HG03342 (cell line): Measurements from ENCODE around the gene SLC35B2.

Experiments
- ATAC-seq: cut with Tn5 transposase; IDR thresholded peaks from one replicate; pipeline ENCODE4 v1.9.1; 2021; ENCODE audit warnings: mild to moderate bottlenecking, moderate library complexity; ENCODE audit not compliant: unreplicated experiment

The SLC35B2 gene

DNA sequence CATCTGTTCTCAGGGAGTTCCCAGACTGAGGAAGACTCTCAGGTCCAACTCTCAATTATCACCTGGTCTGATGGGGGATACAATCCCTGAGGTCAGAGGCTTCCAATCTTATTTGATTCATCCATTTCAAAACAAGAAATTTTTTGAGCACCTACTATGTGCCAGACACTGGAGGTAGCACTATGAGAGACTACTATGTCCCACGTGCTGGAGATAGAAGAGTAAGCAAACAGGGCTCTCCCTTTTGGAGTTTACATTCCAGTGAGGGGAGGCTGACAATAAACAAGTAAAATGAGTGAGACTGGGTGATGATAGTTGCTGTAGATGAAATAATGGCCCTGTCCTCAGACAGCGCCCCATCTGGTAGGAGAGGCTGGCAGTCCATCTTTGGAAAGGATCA is 29.4 kb upstream of the SLC35B2 start:
- no peak for ATAC-seq

DNA sequence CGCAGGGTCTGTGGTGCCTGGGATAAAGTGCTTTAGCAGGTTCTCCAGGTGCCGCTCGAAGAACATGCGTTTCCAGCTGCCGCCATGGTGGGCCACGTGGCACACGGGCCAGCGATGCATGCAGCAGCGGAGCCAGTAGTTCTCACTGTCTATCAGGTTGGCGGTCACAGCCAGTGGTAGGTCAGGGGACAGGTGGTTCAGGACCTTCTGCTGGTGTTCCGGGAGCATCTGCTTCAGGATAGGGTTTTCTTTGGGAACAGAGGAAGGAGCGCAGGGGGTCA is 28.9 kb upstream of the SLC35B2 start:
- ATAC-seq: no peak

DNA sequence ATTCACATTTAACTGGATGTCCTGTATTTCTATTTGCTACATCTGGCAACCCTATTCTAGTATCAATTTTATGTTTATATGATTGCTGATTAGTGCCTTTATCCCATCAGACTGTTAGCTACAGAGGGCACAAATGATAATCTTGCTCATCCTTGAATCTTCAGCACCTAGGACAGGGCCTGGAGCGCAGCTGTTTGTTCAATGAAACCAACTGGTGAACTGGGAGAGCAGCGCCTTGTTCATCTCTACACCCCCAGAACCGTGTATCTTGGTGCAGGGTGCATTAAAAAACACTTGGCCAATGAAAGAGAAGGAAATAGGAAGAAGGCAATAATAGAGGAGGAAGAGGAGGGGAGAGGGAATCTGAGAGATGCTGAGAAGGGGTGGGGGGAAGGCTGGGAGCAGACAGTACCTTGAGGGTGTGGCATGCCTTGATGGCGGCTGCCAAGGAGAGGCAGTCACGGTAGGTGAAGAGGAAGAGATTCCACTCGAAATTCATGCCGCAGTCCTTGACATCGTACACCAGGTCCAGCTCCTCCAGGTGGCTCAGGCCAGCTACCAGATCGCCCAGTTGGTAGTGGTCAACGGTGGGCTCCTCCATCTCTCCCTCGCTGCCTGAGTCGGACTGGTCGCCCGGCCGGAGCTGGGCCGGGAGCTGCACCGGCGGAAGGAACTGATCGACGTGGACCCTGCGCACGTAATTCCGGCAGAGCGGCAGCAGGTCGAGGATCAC is 28.4 kb upstream of the SLC35B2 start:
- ATAC-seq: no peak

DNA sequence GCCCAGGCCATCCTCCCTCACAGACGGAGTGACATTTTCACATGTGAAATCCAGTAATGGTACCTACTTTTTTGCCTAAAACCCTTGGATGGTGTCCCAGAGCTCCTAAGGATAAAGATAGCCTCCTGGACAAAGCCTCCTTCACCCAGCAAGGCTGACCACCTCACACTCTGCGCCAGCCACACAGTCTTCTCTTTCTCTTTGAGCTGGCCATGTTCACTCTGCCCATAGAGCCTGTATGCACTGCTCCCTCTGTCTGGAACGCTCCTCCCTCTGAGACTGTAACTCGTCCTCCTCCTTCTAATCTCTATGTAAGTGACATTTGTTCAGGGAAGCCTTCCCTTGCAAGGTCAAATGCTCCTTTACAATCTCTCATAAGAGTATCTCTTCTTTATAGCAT is 27.5 kb upstream of the SLC35B2 start:
- no peak for ATAC-seq

DNA sequence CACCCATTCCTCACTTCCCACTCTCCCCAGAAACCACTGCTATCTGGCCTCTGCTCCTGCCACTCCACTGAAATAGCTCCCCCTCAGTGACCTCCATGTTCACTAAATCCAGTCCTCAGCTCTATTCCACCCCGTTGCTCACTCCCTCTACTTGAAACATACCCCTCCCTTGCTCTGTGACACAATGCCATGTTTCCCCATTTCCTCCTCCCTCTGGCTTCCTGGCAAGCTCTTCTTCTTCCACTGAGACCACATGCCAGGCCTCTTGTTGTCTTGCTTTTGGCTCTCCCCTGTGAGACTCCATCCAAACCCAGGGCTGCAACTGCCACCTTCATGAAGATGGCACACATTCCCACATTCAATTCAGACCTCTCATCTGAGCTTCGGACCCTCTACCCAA is 26.8 kb upstream of the SLC35B2 start:
- no peak for ATAC-seq

DNA sequence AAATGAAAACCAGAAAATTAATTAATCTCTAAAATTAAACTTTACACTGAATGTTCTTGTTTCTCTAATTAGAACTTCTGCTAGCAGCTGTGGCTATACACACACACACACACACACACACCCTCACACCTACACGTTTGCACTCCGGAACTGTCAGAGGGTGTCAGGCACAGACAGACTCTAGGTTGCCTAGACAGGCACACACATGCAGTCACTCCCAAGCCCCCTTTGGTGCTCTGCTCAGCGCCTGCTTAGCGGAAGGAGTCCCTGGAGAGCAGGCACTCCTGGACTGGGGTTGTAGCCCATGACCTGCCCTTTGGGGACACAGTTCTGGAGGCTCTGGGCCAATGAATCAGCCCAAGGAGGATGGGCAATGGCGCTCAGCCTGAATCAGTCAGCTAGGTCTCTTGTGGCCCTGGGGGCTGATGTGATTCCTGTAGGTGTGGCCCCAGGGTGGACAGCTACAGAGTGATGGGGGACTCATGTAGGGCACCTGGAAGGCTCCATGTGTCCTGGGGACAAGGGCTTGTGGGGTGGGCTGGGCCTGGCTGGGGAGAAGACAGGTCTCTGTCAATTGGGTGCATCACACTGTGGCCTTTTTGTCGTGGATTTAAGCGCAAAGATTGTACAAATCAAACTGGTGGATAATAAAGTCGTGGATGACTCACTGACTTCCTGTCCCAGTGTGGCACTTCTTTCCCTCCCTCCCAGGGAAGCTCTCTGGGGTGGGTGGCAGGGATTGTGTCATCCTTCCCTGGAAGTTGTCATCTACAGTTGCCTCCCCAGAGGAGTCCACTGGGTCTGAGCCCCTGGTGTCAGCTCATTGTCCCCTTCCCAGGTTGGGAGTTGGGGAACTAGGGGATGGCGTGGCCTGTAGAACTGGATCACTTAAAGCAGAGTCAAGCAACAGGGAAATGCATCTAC is 21.7 kb upstream of the SLC35B2 start:
- no peak for ATAC-seq

DNA sequence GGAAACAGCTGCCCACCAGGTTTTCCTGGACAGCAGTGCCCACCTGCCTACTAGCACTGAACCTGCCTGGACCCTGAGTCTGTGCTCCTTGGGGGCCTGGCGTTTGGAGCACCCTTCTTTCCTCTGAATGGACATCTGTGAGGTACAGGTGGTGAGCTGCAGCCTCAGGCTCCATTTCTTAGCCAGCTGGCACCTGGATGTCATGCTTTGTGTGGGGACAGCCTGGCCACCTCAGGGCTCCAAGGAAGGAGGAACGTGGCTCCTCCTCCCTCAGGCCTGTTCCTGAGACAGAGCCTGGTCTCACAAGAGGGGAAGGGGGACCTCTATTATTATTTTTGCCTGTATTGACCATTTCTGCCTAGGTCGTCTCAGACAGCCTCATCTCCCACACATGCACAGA is 21.0 kb upstream of the SLC35B2 start:
- ATAC-seq: no peak

DNA sequence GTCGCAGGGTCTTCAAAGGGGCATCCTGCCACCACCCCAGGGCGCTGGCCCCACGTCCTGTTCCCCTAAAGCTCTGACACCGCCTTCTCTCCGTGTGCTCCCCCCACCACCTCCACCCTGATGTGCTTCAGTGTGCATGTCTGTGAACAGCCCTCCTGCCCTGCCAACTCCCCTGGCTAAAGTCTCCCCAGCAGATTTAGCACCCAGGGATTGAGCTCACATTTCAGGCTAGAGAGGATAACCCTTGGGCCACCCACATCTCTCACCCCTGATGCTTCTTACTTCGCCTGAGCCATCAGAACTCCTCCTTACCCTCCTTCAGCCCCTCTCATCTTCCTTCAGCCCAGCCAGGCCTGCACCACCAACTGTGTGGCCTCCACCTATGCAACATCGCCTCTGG is 20.4 kb upstream of the SLC35B2 start:
- ATAC-seq: no peak

DNA sequence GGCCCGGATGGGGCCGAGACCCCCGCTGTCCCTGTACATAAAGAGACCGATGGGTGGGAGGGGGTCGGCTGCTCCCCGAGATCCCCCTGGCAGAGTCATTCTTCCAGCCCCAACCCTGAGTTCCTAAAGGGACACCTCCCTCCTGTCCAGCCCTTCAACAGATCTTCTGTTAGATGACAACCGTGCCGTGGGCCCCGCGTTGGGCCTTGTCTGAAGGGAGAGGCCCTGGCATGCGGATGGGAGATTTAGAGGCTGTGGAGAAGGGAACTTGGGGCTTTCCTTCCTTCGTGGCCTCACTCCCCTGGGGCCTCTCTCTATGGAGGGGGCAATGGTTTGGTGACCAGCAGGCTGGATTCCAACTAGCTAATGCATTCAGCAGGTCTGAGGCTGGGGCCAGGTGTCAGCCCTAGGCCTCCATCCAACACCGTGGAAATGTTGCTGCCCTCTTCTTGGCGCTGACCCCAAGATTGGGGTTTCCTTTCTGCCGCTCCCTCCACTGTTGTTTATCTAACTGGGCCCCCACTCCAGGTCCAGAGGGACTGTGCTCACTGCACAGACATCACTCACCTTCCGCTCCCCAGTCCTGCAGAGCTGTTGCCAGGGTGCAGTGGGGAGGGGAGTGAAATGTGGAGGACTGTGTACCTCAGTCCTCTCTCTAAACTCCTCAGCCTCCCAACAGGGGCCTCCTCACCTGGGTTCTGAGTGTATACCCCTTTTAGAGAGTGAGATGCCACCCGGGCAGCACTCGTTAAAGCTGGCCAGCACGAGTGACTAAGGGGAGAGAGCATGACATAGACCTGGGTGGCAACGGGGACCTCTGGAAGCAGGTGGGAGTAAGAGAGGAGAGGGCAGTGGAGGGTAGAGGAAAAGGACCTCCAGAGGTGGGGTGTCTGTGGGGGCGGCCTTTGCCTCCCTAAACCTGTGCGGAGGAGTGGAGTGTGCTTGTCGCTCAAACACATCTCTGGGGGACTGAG is 19.6 kb upstream of the SLC35B2 start:
- no peak for ATAC-seq

DNA sequence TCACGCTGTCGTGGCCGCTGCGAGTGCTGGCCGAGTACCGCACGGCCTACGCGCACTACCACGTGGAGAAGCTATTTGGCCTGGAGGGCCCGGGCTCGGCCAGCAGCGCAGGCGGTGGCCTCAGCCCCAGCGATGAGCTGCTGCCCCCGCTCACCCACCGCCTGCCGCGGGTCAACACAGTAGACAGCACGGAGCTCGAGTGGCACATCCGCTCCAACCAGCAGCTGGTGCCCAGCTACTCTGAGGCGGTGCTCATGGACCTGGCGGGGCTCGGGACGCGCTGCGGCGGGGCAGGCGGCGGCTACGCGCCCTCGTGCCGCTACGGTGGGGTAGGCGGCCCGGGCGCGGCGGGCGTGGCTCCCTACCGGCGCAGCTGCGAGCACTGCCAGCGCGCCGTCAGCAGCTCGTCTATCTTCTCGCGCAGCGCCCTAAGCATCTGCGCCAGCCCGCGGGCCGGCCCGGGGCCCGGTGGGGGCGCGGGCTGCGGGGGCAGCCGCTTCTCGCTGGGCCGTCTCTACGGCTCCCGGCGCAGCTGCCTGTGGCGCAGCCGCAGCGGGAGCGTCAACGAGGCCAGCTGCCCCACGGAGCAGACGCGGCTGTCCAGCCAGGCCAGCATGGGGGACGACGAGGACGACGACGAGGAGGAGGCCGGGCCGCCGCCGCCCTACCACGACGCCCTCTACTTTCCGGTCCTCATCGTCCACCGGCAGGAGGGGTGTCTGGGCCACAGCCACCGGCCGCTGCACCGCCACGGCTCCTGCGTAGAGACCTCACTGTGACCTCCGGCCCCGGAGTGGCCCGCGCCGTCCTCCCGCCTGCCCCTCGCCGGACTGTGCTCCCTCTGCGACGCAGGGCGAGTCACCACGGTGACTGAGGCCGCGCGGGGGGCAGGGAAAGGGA is 18.7 kb upstream of the SLC35B2 start:
- ATAC-seq: no peak

DNA sequence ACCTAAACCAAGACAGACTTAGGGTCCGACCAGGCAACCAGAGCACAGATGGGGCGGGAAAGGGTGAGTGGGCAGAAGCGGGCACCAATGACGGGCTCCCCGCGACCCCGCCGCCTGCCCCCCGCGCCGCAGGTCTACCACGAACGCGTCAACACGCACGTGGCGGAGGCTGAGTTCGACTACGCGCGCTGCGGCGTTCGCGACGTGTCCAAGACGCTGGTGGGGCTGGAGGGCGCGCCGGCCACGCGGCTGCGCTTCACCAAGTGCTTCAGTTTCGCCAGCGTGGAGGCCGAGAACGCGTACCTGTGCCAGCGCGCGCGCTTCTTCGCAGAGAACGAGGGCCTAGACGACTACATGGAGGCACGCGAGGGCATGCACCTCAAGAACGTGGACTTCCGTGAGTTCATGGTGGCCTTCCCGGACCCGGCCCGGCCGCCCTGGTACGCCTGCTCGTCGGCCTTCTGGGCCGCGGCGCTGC is 18.0 kb upstream of the SLC35B2 start:
- ATAC-seq: no peak

DNA sequence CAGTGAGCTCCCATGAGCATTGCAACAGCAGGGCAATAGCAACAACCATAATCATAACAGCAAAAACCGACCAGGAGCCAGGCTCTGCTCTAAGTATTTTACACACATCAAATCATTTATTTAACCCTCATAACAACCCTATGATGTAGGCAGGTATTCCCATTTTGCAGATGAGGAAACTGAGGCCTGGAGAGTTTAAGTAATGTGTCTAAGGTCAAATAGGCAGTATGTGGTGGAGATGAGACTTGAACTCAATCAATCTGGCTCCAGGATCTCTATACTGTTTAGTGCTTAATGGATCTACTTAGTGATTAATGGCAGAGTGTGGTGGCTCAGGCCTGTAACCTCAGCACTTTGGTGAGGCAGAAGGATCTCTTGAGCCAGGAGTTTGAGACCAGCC is 16.3 kb upstream of the SLC35B2 start:
- no peak for ATAC-seq

DNA sequence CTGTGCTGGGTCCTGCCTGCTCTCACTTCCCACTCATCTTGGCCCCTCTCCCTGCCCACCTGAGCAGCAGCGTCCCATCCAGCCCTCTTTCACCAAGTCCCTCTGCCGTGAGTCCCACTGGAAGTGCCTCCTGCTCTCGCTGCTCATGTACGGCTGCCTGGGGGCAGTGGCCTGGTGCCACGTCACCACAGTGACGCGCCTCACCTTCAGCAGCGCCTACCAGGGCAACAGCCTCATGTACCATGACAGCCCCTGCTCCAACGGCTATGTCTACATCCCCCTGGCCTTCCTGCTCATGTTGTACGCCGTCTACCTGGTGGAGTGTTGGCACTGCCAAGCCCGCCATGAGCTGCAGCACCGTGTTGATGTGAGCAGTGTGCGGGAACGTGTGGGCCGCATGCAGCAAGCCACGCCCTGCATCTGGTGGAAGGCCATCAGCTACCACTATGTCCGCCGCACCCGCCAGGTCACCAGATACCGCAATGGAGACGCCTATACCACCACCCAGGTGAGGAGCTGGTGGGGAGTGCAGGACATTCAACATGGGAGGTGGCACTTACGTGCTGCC is 15.8 kb upstream of the SLC35B2 start:
- no peak for ATAC-seq

DNA sequence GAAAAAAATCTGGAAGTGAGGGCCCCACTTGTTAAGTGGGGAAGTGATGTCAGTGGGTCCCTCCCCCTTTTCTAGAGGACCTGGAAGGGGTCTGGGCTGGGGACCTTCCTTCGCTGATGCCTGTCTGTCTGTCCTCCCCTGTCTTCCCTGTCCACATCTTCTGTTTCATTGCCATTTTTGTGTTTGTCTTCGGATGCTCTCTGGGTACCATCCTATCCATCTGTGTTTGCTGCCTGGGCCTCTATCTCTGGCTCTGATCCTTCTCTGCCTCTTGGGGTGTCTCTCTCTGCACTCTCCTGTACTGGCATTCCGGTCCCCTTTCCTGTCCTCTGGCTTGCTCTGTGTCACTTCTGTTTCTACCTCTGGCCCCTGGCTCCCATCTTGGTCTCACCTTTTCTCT is 15.2 kb upstream of the SLC35B2 start:
- ATAC-seq: no peak

DNA sequence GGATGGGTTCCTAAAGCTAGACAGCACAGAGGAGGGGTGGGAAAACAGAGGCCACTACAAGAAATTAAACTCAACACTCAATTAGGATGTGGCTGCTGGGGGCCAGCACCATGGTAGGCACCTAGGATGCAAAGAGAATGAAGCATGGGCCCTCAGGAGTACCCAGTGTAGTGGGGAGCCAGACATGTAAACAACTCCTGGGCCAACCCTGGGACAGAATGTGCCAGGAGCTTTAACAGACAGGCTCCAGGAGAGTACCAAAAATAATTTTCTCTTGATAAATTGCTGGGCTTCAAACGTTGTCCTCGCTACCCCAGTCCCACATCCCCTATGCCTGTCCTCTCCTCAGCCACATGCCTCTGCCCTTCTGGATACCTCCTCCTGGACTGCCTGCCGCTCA is 14.6 kb upstream of the SLC35B2 start:
- ATAC-seq: no peak

DNA sequence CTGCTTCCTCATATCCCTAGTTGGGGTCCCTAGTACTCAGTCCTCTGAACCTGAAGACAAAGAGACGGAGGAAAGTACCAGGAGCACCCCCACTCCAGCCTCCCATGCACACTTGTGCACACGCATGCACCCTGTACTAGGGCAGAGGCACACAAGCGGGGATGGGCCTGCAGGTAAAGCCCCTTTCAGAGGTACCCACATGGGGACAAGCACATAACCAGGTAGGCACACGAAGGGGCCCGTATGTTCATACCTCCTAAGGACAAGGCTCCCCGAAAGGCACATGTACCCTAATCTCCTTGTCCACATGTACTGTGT is 14.0 kb upstream of the SLC35B2 start:
- no peak for ATAC-seq

DNA sequence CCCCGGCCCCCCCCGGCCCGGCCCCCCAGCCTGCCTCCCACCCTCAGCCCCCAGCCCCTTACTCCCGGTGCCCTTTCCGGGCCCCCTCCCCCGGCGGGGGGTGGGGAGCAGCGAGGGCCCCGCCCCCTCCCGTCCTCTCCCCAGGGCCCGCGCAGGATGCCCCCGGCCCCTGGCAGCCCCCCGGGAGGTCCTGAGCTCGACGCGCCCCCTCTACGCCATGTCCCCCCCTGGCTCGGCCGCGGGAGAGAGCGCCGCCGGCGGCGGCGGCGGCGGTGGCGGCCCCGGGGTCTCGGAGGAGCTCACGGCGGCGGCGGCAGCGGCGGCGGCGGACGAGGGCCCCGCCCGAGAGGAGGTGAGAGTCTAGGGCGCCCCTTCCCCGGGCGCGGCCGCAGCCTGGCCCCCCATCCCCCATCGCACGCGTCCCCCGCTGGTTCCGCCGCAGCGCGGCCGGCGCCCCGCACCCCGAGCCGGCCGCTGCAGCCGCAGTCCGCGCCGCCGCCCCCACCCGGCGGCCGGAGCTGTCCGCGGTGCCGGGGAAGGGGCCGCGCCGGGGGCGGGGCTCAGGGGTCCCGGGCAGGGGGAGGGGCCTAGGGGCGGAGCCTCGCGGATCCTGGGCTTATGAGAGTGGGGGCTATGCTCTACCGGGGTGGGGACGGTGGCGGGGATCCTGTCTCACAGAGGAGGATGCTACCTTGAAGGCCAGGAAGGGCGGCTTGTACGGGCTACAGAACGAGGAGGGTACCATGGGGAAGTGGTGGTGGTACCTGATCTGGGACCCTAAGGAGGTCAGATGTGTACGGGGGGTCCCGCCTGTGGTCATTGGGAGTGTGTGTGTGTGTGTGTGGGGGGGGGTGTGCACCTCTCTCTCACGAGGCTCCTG is 13.4 kb upstream of the SLC35B2 start:
- ATAC-seq: no peak

DNA sequence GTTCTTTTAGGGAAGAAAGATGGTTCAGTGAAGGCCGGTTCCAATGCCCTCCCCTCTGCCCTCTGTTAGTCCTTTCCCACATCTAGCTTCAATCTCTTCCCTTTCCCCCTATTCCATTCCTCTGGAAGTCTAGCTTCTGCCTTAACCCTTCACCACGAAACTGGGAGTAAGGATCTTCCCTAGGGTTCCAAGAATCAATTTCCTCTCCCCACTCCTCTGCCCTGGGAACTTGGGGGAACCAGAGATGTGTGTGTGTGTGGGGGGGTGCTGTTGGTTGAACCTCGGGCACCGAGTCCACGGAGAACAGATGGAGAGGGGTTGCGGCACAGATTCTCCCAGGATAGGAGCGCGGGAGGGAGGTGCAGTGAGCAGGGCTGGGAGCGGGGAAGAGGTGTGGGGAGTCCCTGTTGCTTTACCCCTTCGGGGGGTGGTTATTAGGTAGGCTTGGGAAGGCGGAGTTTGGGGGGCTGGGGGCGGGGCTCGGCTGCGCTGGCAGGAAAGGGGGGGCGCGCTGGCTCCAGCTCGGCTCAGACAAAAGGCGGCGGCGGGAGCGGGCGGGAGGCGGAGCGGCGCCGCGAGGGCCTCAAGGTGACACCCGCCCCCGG is 12.7 kb upstream of the SLC35B2 start, which contains the start of gene TMEM151B:
Gene TMEM151B (plus strand): TSS at position 530 of the 605 bp plus-strand sequence. CDS start 293 bp downstream, outside the sequence.
- no peak for ATAC-seq
